Stimulated activated memory B cell treated with anti-CD40 and anti-IgM and Interleukin-4, amounts not matched to agents 10 μg/mL and 1 μg/mL and 100 μg/mL, for 72 hours (primary cell): ENCODE data around the gene TBL3.
"Not testable (repeated sequence)": the region's sequence is repeated elsewhere in the genome, so short reads cannot be mapped to it uniquely, and the experiment has no call there.

Source experiments
- ATAC-seq: fragments of 150-1000 bp; cut with Tn5 transposase; 2 replicates; pipeline ENCODE4 v1.10.0; 2021
- H3K27ac Mint-ChIP-seq: one replicate; pipeline ENCODE4 v1.8.0; 2022; ENCODE audit warnings: mild to moderate bottlenecking, mixed read lengths
- H3K27me3 Mint-ChIP-seq: one replicate; pipeline ENCODE4 v1.8.0; 2022; ENCODE audit warnings: mixed read lengths
- H3K36me3 Mint-ChIP-seq: one replicate; pipeline ENCODE4 v1.8.0; 2022; ENCODE audit warnings: mixed read lengths
- H3K4me1 Mint-ChIP-seq: one replicate; pipeline ENCODE4 v1.8.0; 2022; ENCODE audit warnings: mixed read lengths
- H3K4me3 Mint-ChIP-seq: one replicate; pipeline ENCODE4 v1.8.0; 2022; ENCODE audit warnings: mild to moderate bottlenecking, moderate library complexity, mixed read lengths
- H3K9me3 Mint-ChIP-seq: one replicate; pipeline ENCODE4 v1.8.0; 2022; ENCODE audit warnings: mixed read lengths

Gene TBL3

DNA sequence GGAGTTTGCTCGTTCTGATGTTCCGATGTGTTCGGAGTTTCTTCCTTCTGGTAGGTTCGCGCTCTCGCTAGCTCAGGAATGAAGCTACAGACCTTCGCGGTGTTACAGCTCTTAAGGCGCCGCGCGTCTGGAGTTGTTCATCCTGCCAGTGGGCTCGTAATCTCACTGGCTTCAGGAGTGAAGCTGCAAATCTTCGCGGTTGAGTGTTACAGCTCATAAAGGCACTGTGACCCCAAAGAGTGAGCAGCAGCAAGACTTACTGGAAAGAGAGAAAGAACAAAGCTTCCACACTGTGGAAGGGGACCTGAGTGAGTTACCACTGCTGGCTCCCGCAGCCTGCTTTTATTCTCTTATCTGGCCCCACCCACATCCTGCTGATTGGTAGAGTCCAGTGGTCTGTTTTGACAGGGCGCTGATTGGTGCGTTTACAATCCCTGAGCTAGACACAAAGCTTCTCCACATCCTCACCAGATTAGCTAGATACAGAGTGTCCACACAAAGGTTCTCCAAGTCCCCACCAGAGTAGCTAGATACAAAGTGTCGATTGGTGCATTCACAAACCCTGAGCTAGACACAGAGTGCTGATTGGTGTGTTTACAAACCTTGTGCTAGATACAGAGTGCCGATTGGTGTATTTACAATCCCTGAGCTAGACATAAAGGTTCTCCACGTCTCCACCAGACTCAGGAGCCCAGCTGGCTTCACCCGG, 14.3 kb upstream of the TBL3 start:
- not testable (repeated sequence) for H3K27me3 Mint-ChIP-seq, H3K4me3 Mint-ChIP-seq, H3K27ac Mint-ChIP-seq, H3K9me3 Mint-ChIP-seq, ATAC-seq
- H3K36me3 Mint-ChIP-seq, result peaks cover 15% of the 10 kb centered on the region
- H3K4me1 Mint-ChIP-seq, result peaks cover 37% of the 10 kb centered on the region

DNA sequence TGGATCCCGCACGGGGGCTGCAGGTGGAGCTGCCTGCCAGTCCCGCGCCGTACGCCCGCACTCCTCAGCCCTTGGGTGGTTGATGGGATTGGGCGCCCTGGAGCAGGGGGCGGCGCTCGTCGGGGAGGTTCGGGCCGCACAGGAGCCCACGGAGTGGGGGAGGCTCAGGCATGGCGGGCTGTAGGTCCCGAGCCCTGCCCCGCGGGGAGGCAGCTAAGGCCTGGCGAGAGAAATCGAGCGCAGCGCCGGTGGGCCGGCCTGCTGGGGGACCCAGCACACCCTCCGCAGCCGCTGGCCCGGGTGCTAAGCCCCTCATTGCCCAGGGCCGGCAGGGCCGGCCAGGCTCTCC, 13.7 kb upstream of the TBL3 start:
- H3K9me3 Mint-ChIP-seq, H3K4me3 Mint-ChIP-seq, H3K27me3 Mint-ChIP-seq, ATAC-seq, H3K27ac Mint-ChIP-seq: not testable (repeated sequence)
- peaks cover 42% of the 10 kb centered on the region for H3K4me1 Mint-ChIP-seq
- peaks cover 20% of the 10 kb centered on the region for H3K36me3 Mint-ChIP-seq

DNA sequence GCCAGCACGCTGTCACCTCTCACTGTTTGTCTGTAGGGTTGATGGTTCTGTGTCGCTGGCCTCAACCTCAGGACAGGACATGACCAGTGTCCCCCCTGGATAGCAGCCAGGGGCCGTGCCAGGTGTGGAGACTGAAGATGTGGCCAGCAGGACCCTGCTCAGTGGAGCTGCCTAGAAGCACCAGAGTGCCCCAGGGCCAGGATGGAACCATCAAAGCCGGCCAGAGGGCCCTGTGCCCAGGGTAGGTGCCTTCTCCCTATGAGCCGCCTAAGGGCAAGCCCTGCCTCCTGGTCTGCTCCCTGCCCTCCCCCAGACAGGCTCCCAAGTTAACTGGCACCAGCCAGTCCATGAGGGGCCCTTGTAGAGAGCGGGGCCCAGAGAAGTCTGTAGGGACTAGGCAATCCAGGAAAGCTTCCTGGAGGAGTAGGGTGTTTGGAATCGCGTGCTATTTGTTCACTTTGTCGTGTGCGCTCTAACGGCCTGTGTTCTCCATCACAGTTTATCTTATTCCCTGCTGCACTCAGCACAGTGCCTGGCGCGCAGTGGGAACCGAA, 13.1 kb upstream of the TBL3 start:
- H3K27ac Mint-ChIP-seq, result peak overlapping the region; percentile 97
- peaks cover 49% of the 10 kb centered on the region for H3K4me1 Mint-ChIP-seq
- H3K4me3 Mint-ChIP-seq, result peak overlapping the region; percentile 99
- ATAC-seq, result peak; percentile 9
- H3K9me3 Mint-ChIP-seq, result no peaks in the 10 kb centered on the region
- peaks cover 27% of the 10 kb centered on the region for H3K36me3 Mint-ChIP-seq
- no peaks in the 10 kb centered on the region for H3K27me3 Mint-ChIP-seq

GRCh38 chr16:1959269-1960039, 12.4 kb upstream of the TBL3 start, which contains the start of gene NDUFB10:
Gene NDUFB10 (plus strand): TSS chr16:1959538. CDS start chr16:1959625, 87 bp downstream.
- Mint-ChIP-seq H3K9me3 (no peaks in the 10 kb centered on the region), H3K36me3 (peaks cover 31% of the 10 kb centered on the region), H3K27ac (peak within 1 kb of the TSS; percentile 97), H3K4me1 (peaks cover 54% of the 10 kb centered on the region), H3K27me3 (no peaks in the 10 kb centered on the region), H3K4me3 (peak within 1 kb of the TSS; percentile 99)
- peak; percentile 91 for ATAC-seq

- peaks cover 61% of the 10 kb centered on the region for H3K4me1 Mint-ChIP-seq
- H3K27me3 Mint-ChIP-seq, result no peaks in the 10 kb centered on the region
- H3K9me3 Mint-ChIP-seq, result no peaks in the 10 kb centered on the region
- ATAC-seq, result no peak
- peaks cover 31% of the 10 kb centered on the region for H3K36me3 Mint-ChIP-seq
- H3K4me3 Mint-ChIP-seq, result peak overlapping the region; percentile 99
- peak overlapping the region; percentile 97 for H3K27ac Mint-ChIP-seq
These were observed 10.9 kb upstream of the TBL3 start for GRCh38 chr16:1960665-1961630.

GRCh38 chr16:1961651-1962067, 10.2 kb upstream of the TBL3 start:
- no peak for ATAC-seq
- no peaks in the 10 kb centered on the region for H3K27me3 Mint-ChIP-seq
- H3K27ac Mint-ChIP-seq, result peak overlapping the region; percentile 97
- no peaks in the 10 kb centered on the region for H3K9me3 Mint-ChIP-seq
- peak overlapping the region; percentile 43 for H3K4me3 Mint-ChIP-seq
- peaks cover 31% of the 10 kb centered on the region for H3K36me3 Mint-ChIP-seq
- peaks cover 62% of the 10 kb centered on the region for H3K4me1 Mint-ChIP-seq

DNA sequence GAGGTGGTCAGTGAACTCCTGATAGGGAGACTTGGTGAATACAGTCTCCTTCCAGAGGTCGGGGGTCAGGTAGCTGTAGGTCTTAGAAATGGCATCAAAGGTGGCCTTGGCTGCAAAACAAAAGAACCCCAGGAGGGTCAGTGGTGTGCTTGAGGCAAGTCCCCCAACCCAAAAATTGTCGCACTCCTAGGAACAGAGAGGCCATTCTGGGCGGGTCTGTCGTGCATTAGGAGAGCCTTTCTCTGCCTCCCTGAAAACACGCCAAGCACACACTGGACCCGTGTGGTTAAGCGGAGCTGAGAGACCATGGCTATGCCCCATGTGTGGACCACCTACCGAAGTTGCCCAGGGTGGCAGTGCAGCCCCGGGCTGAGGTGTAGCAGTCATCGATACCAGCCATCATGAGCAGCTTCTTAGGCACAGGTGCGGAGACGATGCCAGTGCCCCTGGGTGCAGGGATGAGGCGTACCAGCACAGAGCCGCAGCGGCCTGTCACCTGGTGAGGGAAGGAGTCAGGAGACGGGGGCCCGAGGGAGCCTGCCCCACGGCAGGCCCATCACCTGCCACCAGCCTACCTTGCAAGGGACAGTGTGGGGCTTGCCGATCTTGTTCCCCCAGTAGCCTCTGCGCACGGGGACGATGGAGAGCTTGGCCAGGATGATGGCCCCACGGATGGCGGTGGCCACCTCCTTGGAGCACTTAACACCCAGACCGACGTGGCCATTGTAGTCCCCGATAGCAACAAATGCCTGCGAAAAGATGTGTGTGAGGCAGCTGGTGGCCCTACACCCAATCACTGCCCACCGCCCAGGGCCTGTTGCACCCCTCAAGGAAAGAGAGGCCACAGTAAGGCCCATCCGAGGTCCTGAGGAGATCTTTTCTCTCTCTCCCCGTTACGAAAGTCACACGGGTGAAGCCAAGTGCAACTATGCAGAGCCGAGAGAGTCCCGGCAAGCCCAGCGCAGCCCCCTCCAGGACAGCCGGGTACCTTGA, 9.4 kb upstream of the TBL3 start:
- H3K27me3 Mint-ChIP-seq, H3K9me3 Mint-ChIP-seq, ATAC-seq: not testable (repeated sequence)
- peak overlapping the region; percentile 84 for H3K4me3 Mint-ChIP-seq
- H3K36me3 Mint-ChIP-seq, result peaks cover 31% of the 10 kb centered on the region
- H3K27ac Mint-ChIP-seq, result peak overlapping the region; percentile 97
- peaks cover 62% of the 10 kb centered on the region for H3K4me1 Mint-ChIP-seq

- peak; percentile 44 for ATAC-seq
- Mint-ChIP-seq H3K27ac (peak overlapping the region; percentile 97), H3K36me3 (peaks cover 31% of the 10 kb centered on the region), H3K4me3 (peak overlapping the region; percentile 84), H3K4me1 (peaks cover 59% of the 10 kb centered on the region), H3K9me3 (no peaks in the 10 kb centered on the region), H3K27me3 (no peaks in the 10 kb centered on the region)
These were observed 7.9 kb upstream of the TBL3 start for GRCh38 chr16:1963806-1964505.

DNA sequence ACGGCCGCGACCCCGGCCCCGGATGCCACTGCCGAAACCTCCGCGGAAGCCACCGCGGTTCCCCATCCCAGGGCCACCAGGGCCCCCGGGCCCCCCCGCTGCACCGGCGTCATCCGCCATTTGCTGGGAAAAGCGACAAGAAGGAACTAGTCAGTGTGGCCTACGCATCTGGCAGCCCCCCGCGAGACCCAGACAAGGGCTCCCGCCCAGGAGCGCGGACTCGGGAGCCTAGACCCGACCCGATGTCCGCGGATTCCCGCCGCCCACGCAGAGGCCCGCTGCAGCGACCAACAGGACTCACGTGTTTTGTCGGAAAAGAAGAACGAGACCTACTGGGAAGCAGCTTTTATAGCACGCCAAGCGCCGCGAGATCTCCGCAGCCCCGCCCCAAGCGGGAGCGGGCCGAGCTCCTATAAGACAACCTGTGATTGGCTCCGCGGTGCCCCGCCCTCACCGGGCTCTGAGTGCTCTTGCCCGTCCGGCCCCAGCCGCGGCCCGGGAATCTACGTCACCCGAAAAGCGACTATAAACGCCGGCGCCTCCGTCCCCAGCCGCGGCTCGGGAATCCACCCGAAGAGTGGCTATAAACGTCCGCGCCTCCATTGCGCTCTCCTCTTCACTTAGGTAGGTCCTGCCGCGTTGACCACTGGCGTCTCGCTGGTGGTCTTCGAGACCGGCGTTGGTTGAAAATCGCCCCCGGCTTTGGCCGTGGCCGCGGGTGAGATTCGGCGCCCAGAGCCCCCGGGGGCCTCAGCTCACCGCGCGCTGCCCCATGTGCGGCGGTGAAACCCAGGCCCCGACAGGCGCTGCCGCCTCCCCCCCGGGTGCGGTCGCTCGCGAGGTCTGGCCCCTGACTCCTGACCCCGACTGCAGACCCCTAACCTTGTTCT, 7.1 kb upstream of the TBL3 start, which contains the start of gene RPS2:
RPS2 (minus strand) TSS at position 321 of the 890 bp plus-strand sequence; CDS start at position 120, 201 bp downstream.
- no peaks in the 10 kb centered on the region for H3K27me3 Mint-ChIP-seq
- no peaks in the 10 kb centered on the region for H3K9me3 Mint-ChIP-seq
- peaks cover 54% of the 10 kb centered on the region for H3K4me1 Mint-ChIP-seq
- peak; percentile 97 for ATAC-seq
- peak within 1 kb of the TSS; percentile 84 for H3K4me3 Mint-ChIP-seq
- peaks cover 31% of the 10 kb centered on the region for H3K36me3 Mint-ChIP-seq
- peak within 1 kb of the TSS; percentile 97 for H3K27ac Mint-ChIP-seq

GRCh38 chr16:1965396-1966001, 6.4 kb upstream of the TBL3 start:
- ATAC-seq, result no peak
- peak overlapping the region; percentile 84 for H3K4me3 Mint-ChIP-seq
- H3K9me3 Mint-ChIP-seq, result no peaks in the 10 kb centered on the region
- H3K27ac Mint-ChIP-seq, result peak overlapping the region; percentile 97
- H3K4me1 Mint-ChIP-seq, result peaks cover 46% of the 10 kb centered on the region
- no peaks in the 10 kb centered on the region for H3K27me3 Mint-ChIP-seq
- peaks cover 31% of the 10 kb centered on the region for H3K36me3 Mint-ChIP-seq

DNA sequence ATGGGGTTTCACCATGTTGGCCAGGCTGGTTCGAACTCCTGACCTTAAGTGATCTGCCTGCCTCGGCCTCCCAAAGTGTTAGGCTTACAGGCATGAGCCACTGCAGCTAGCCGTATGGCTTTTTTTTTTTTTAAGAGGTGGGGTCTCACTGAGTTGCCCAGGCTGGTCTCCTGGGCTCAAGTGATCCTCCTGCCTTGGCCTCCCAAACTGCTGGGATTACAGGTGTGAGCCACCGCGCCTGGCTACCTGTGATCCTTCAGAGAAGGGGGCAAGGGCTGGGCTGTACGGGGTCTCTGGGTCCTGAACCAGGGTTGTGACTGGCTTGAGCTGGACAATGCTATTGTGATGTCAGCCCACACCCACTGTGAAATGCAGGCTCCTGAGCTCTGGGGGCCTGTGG, 5.4 kb upstream of the TBL3 start, which contains the start of gene RNF151:
RNF151 (plus strand) TSS at position 397 of the 400 bp plus-strand sequence. CDS start 26 bp downstream, outside the sequence.
- Mint-ChIP-seq H3K9me3 (no peaks in the 10 kb centered on the region), H3K4me3 (peak within 1 kb of the TSS; percentile 84), H3K27me3 (no peaks in the 10 kb centered on the region), H3K27ac (peak within 1 kb of the TSS; percentile 97), H3K4me1 (peaks cover 45% of the 10 kb centered on the region), H3K36me3 (peaks cover 24% of the 10 kb centered on the region)
- ATAC-seq, result no peak
